OCI-LY3 (cell line): ENCODE data around the gene SLC2A14.

Experiments
- EZH2phosphoT487 ChIP-seq: fragments of 200-600 bp; shearing (Covaris generic); IDR thresholded peaks from 2 replicates; pipeline ENCODE4 v1.6.1; 2018; ENCODE audit warnings: antibody characterized with exemption, mixed run types, low read depth
- TF ChIP-seq, protein P1 (sequence below): fragments of 200-600, 300-600 bp; sonication (generic); IDR thresholded peaks from 2 replicates; pipeline ENCODE4 v1.5.1; 2014; ENCODE audit warnings: antibody characterized with exemption, low read length, low read depth

DNA sequence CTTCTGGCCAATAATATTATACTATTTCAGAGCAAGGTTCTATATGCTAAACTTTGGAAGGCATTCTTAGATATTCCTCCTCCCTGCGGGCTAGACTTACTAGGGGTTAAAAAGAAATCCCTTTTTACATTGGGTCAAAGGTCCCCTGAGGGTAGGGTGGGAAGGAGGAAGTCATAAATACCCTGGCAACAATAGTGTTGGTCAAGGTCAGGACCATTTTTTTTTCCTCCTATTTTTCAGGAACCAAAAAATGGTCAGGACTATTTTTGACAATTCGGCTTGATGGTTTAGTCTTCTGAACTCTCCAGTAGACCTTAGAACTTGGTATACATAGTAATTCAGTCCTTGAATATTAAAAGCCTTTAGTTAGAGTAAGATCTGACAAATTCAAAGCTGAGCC, 88.0 kb downstream of the SLC2A14 start:
- TF ChIP-seq, protein P1, sequence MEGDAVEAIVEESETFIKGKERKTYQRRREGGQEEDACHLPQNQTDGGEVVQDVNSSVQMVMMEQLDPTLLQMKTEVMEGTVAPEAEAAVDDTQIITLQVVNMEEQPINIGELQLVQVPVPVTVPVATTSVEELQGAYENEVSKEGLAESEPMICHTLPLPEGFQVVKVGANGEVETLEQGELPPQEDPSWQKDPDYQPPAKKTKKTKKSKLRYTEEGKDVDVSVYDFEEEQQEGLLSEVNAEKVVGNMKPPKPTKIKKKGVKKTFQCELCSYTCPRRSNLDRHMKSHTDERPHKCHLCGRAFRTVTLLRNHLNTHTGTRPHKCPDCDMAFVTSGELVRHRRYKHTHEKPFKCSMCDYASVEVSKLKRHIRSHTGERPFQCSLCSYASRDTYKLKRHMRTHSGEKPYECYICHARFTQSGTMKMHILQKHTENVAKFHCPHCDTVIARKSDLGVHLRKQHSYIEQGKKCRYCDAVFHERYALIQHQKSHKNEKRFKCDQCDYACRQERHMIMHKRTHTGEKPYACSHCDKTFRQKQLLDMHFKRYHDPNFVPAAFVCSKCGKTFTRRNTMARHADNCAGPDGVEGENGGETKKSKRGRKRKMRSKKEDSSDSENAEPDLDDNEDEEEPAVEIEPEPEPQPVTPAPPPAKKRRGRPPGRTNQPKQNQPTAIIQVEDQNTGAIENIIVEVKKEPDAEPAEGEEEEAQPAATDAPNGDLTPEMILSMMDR: no peak
- no peak for TF ChIP-seq EZH2phosphoT487
